ENCODE results near the gene DECR2.
"Not testable (repeated sequence)": the region's sequence is repeated elsewhere in the genome, so short reads cannot be mapped to it uniquely, and the experiment has no call there.

DECR2 gene

GRCh38 chr16:361341-361871, 40.3 kb upstream of the DECR2 start:
- TF ChIP-seq EZH2 (IDR thresholded peaks at IDR 0.05; ENCODE audit: borderline replicate concordance, low read depth, low read length, severe bottlenecking) (no peak), CTCF (IDR thresholded peaks at IDR 0.05; ENCODE audit: borderline replicate concordance, extremely low read depth, low read length, poor library complexity, severe bottlenecking) (no peak)
- H4K20me1 ChIP-seq (ENCODE audit: insufficient read depth, low read length), result 0 out of 2 replicates have a peak, but pooled peaks cover 5% of the 10 kb centered on the region
- peaks cover 8% of the 10 kb centered on the region for H3K4me1 ChIP-seq (ENCODE audit: insufficient read depth, low read length)
- no peak for ATAC-seq (ENCODE audit: insufficient read depth, low read depth)
- H3K27ac ChIP-seq (ENCODE audit: low read length), result no peak overlapping the region
- H3K4me2 ChIP-seq (ENCODE audit: insufficient read depth, low read length), result no peak overlapping the region
- H2AFZ ChIP-seq (ENCODE audit: low read depth, low read length), result no peak overlapping the region
- no peaks in the 10 kb centered on the region for H3K79me2 ChIP-seq (ENCODE audit: insufficient read depth, low read length)
- no peak overlapping the region for H3K9ac ChIP-seq (ENCODE audit: low read depth, low read length)
- peaks cover 1% of the 10 kb centered on the region for H3K36me3 ChIP-seq (ENCODE audit: insufficient read depth, low read length)
- H3K4me3 ChIP-seq (ENCODE audit: low read depth in 1 of 2, low read length in 2 of 2), result no peak overlapping the region
- no peaks in the 10 kb centered on the region for H3K27me3 ChIP-seq (ENCODE audit: insufficient read depth, low read length, poor library complexity)
- no peaks in the 10 kb centered on the region for H3K9me3 ChIP-seq (ENCODE audit: insufficient read depth, low read length, severe bottlenecking)
- no peak for DNase-seq

- peaks cover 11% of the 10 kb centered on the region; the same call in 1 of the 2 replicates for H4K20me1 ChIP-seq (ENCODE audit: insufficient read depth, low read length)
- peak overlapping the region; percentile 8 for H2AFZ ChIP-seq (ENCODE audit: low read depth, low read length)
- no peak overlapping the region for H3K27ac ChIP-seq (ENCODE audit: low read length)
Measured at GRCh38 chr16:361872-362701, 39.6 kb upstream of the DECR2 start.

GRCh38 chr16:362702-362999, 39.0 kb upstream of the DECR2 start:
- H3K27ac ChIP-seq (ENCODE audit: low read length); DNase-seq; ATAC-seq (ENCODE audit: insufficient read depth, low read depth); H3K9ac ChIP-seq (ENCODE audit: low read depth, low read length); H2AFZ ChIP-seq (ENCODE audit: low read depth, low read length); H3K79me2 ChIP-seq (ENCODE audit: insufficient read depth, low read length); H3K9me3 ChIP-seq (ENCODE audit: insufficient read depth, low read length, severe bottlenecking); H3K4me1 ChIP-seq (ENCODE audit: insufficient read depth, low read length); H3K4me3 ChIP-seq (ENCODE audit: low read depth in 1 of 2, low read length in 2 of 2); H3K27me3 ChIP-seq (ENCODE audit: insufficient read depth, low read length, poor library complexity): not testable (repeated sequence)
- Histone ChIP-seq H4K20me1 (ENCODE audit: insufficient read depth, low read length) (peaks cover 16% of the 10 kb centered on the region; the same call in 1 of the 2 replicates), H3K4me2 (ENCODE audit: insufficient read depth, low read length) (peak overlapping the region; percentile 51), H3K36me3 (ENCODE audit: insufficient read depth, low read length) (peaks cover 14% of the 10 kb centered on the region)

More at GRCh38 chr16:361872-362701, 39.6 kb upstream of the DECR2 start:
- H3K4me2 ChIP-seq (ENCODE audit: insufficient read depth, low read length), result peak overlapping the region; percentile 52
- H3K79me2 ChIP-seq (ENCODE audit: insufficient read depth, low read length), result no peaks in the 10 kb centered on the region
- peak; percentile 89 for ATAC-seq (ENCODE audit: insufficient read depth, low read depth)
- H3K27me3 ChIP-seq (ENCODE audit: insufficient read depth, low read length, poor library complexity), result no peaks in the 10 kb centered on the region
- H3K4me3 ChIP-seq (ENCODE audit: low read depth in 1 of 2, low read length in 2 of 2), result no peak overlapping the region
- 0 out of 2 replicates have a peak overlapping the region, but pooled peaks have one; percentile 15 for H3K9ac ChIP-seq (ENCODE audit: low read depth, low read length)
- no peak for TF ChIP-seq EZH2 (IDR thresholded peaks at IDR 0.05; ENCODE audit: borderline replicate concordance, low read depth, low read length, severe bottlenecking)
- TF ChIP-seq CTCF (IDR thresholded peaks at IDR 0.05; ENCODE audit: borderline replicate concordance, extremely low read depth, low read length, poor library complexity, severe bottlenecking), result peak; percentile 87
- peaks cover 8% of the 10 kb centered on the region for H3K4me1 ChIP-seq (ENCODE audit: insufficient read depth, low read length)
- peak; percentile 71 for DNase-seq
- H3K9me3 ChIP-seq (ENCODE audit: insufficient read depth, low read length, severe bottlenecking), result no peaks in the 10 kb centered on the region
- H3K36me3 ChIP-seq (ENCODE audit: insufficient read depth, low read length), result peaks cover 8% of the 10 kb centered on the region

GRCh38 chr16:363110-363765, 38.4 kb upstream of the DECR2 start:
- no peaks in the 10 kb centered on the region for H3K79me2 ChIP-seq (ENCODE audit: insufficient read depth, low read length)

More at GRCh38 chr16:363110-363765, 38.4 kb upstream of the DECR2 start:
- no peak overlapping the region for H3K27ac ChIP-seq (ENCODE audit: low read length)
- peaks cover 20% of the 10 kb centered on the region for H3K36me3 ChIP-seq (ENCODE audit: insufficient read depth, low read length)
- no peak overlapping the region for H3K4me2 ChIP-seq (ENCODE audit: insufficient read depth, low read length)
- H3K4me3 ChIP-seq (ENCODE audit: low read depth in 1 of 2, low read length in 2 of 2), result no peak overlapping the region
- TF ChIP-seq EZH2 (IDR thresholded peaks at IDR 0.05; ENCODE audit: borderline replicate concordance, low read depth, low read length, severe bottlenecking) (no peak), CTCF (IDR thresholded peaks at IDR 0.05; ENCODE audit: borderline replicate concordance, extremely low read depth, low read length, poor library complexity, severe bottlenecking) (no peak)
- ATAC-seq (ENCODE audit: insufficient read depth, low read depth) (0 out of 3 replicates have a peak, but pooled peaks have one; percentile 14), DNase-seq (no peak)
- no peaks in the 10 kb centered on the region for H3K9me3 ChIP-seq (ENCODE audit: insufficient read depth, low read length, severe bottlenecking)
- no peak overlapping the region for H2AFZ ChIP-seq (ENCODE audit: low read depth, low read length)
- H3K4me1 ChIP-seq (ENCODE audit: insufficient read depth, low read length), result peaks cover 8% of the 10 kb centered on the region
- H4K20me1 ChIP-seq (ENCODE audit: insufficient read depth, low read length), result peaks cover 18% of the 10 kb centered on the region; the same call in 1 of the 2 replicates
- no peaks in the 10 kb centered on the region for H3K27me3 ChIP-seq (ENCODE audit: insufficient read depth, low read length, poor library complexity)
- no peak overlapping the region for H3K9ac ChIP-seq (ENCODE audit: low read depth, low read length)
